Measurements from ENCODE around the gene HEMK1.

DNA sequence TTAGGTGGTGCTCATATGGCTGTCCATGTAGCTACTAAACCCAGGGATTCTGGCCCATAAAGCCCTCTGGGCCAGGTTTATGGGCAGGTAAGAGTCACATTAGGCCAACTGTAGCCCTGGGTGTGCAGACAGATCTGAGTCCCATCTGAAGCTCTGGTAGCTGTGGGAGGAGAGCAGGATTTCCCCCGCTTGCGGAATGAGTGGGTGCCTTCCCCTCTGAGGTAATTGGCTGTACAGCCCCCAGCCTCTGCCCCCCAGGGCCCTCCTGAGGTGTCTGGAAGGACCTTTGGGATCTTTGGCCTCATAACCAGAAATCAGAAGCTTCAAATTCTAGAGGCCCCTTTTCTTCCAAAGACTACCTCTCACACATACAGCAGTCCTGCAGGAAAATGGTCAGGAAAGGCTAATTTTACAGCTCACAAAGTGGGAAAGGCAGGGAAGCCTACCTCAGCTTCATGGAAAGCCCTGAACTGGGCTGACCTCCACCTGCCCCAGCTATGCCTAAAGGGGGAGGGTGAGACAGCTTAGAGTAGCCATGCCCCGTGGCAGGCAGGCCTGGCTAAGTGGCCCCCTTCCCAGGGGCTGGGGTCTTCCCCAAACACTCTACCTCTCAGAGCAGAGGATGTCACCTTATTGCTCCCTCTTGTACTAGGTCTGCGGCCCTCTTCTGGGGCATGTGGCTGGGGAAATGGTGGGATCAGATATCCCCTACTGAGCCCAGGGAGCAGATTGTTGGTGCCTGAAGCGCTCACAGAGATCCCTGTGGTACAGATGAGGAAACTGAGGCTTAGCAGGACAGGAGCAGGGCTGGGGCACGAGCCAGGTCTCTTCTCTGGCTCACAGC lies 16.8 kb downstream of the HEMK1 start:
- TF ChIP-seq POLR2A (IDR thresholded peaks at IDR 0.05; ENCODE audit: low read depth) (no peak), EP300 (IDR thresholded peaks at IDR 0.05) (no peak), POLR2AphosphoS5 (IDR thresholded peaks at IDR 0.05) (no peak)
- TF ChIP-seq, protein P1, sequence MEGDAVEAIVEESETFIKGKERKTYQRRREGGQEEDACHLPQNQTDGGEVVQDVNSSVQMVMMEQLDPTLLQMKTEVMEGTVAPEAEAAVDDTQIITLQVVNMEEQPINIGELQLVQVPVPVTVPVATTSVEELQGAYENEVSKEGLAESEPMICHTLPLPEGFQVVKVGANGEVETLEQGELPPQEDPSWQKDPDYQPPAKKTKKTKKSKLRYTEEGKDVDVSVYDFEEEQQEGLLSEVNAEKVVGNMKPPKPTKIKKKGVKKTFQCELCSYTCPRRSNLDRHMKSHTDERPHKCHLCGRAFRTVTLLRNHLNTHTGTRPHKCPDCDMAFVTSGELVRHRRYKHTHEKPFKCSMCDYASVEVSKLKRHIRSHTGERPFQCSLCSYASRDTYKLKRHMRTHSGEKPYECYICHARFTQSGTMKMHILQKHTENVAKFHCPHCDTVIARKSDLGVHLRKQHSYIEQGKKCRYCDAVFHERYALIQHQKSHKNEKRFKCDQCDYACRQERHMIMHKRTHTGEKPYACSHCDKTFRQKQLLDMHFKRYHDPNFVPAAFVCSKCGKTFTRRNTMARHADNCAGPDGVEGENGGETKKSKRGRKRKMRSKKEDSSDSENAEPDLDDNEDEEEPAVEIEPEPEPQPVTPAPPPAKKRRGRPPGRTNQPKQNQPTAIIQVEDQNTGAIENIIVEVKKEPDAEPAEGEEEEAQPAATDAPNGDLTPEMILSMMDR (IDR thresholded peaks at IDR 0.05) = no peak

Data from esophagus muscularis mucosa (tissue), 4 donors.